K562 (cell line): ENCODE data around the gene DBNDD2.

Experiments used
- AFF1 ChIP-seq, 2 experiments: fragments of 450-650 bp; IDR thresholded peaks; 2 replicates each; pipeline ENCODE4 v1.6.1; 2018; ENCODE audit warnings: mild to moderate bottlenecking in 2 of 2, low read depth in 1 of 2; ENCODE audit not compliant: partially characterized antibody in 2 of 2
- CTCF ChIP-seq, 3 experiments: IDR thresholded peaks in 2 of 3; conservative IDR thresholded peaks in 1 of 3; 2 replicates each; pipeline ENCODE4 v1.5.1; 2011 to 2012; ENCODE audit warnings: low read length in 3 of 3, mild to moderate bottlenecking in 3 of 3, control low read depth in 2 of 3, improper control_type of control experiment in 1 of 3, inconsistent platforms in 1 of 3, low read depth in 1 of 3, mixed read lengths in 1 of 3, moderate library complexity in 1 of 3; ENCODE audit not compliant: insufficient read depth in 2 of 3
- FOXM1 ChIP-seq, 2 experiments: fragments of 450-650 bp in 1 of 2; sonication (generic) in 1 of 2; formaldehyde crosslinking in 1 of 2; IDR thresholded peaks; 2 replicates each; pipeline versions ENCODE4 v1.6.1 to v1.9.0; 2017 to 2022; ENCODE audit warnings: low read depth in 2 of 2, mild to moderate bottlenecking in 2 of 2, missing genetic modification reagents in 1 of 2, moderate library complexity in 1 of 2
- MTA3 ChIP-seq: fragments of 450-650 bp; formaldehyde crosslinking; IDR thresholded peaks from 2 replicates; pipeline ENCODE4 v1.6.1; 2017; ENCODE audit warnings: mild to moderate bottlenecking, borderline replicate concordance
- MYC ChIP-seq, 2 experiments: fragments of 250-450 bp in 1 of 2; sonication (Bioruptor Pico) in 1 of 2; IDR thresholded peaks; 2 replicates each; pipeline versions ENCODE4 v1.5.1 to v1.6.1; 2012 to 2021; ENCODE audit warnings: low read depth in 2 of 2, borderline replicate concordance in 1 of 2, improper control_type of control experiment in 1 of 2, low read length in 1 of 2, mild to moderate bottlenecking in 1 of 2, moderate library complexity in 1 of 2
- POLR2AphosphoS5 ChIP-seq: IDR thresholded peaks from 2 replicates; pipeline ENCODE4 v1.6.1; 2011; ENCODE audit warnings: mild to moderate bottlenecking, low read depth, low read length, moderate library complexity; ENCODE audit not compliant: control insufficient read depth, insufficient read depth
- ZSCAN29 ChIP-seq: fragments of 450-650 bp; IDR thresholded peaks from 2 replicates; pipeline ENCODE4 v1.6.1; 2017

DNA sequence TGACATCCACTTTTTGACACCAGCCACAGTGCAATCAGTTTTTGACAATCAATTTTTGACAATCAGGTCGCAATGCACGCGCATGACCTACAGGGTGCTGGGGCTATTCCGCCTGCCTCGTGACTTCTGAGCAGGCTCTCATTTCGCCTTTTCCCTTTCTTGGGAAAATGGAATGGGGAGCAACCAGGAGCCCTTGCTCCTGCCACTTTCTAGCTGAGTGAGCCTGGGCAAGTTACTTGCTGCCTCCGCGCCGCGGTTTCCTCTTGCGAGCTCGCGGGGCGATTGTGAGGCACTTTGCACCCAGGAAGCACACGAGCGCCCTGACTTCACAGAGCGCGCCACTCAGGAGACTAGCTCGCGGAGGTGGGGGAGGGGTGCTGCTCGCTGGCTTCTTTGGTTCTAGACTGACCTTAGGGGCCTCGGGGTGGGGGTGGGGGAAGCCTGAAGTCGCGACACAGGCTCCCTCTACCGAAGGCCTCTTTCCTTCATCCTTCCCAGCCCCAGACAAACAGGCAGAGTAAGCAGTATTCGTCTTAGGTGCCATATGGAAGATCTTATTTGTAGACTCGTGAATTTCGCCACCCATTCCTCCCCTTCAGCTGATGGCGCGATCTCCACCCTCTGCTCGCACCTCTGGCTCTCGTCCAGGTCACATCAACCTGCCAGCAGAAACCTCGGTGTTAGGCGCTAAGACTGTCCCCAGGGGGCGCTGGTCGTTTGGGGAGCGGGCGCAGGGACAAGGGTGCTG lies 34.6 kb upstream of the DBNDD2 start:
- TF ChIP-seq FOXM1 (IDR thresholded peaks at IDR 0.05; ENCODE audit: low read depth) (no peak), FOXM1 (CRISPR knock-in tag; IDR thresholded peaks at IDR 0.05; ENCODE audit: low read depth) (no peak), CTCF (IDR thresholded peaks at IDR 0.05 in 2 of 3, conservative IDR thresholded peaks at IDR 0.05 in 1 of 3; ENCODE audit: insufficient read depth in 2 of 3, low read depth in 1 of 3, low read length in 3 of 3) (peak; percentile 95 to 97 (median 95)), POLR2AphosphoS5 (0 out of 2 replicates have a peak, but pooled peaks have one; percentile 43), AFF1 (IDR thresholded peaks at IDR 0.05; ENCODE audit: low read depth in 1 of 2, partially characterized antibody in 2 of 2) (peak in 1 of 2 experiments; percentile 58), MYC (IDR thresholded peaks at IDR 0.05; ENCODE audit: low read depth, low read length) (peak; percentile 78), MYC (CRISPR knock-in tag; IDR thresholded peaks at IDR 0.05; ENCODE audit: borderline replicate concordance, low read depth) (no peak), MTA3 (peak; percentile 38; the same call in 1 of the 2 replicates), ZSCAN29 (no peak)
